HFFc6 (cell line): ENCODE measurements around the gene RNU4-1. TPM values are rescaled to one million over a fixed set of nuclear protein-coding genes. Genes with fewer than 3 reads are reported as not detected.
"Not testable (repeated sequence)": the region's sequence is repeated elsewhere in the genome, so short reads cannot be mapped to it uniquely, and the experiment has no call there.

Experiments used
- DNase-seq: peaks from one replicate; pipeline ENCODE4 v3.0.0-alpha.2; 2018
- H3K27ac Mint-ChIP-seq: 2 replicates; pipeline ENCODE4 v1.8.0; 2020; ENCODE audit warnings: mild to moderate bottlenecking, mixed read lengths
- H3K27me3 Mint-ChIP-seq: 2 replicates; pipeline ENCODE4 v1.8.0; 2021; ENCODE audit warnings: mild to moderate bottlenecking, moderate library complexity, mixed read lengths; ENCODE audit not compliant: insufficient read depth
- H3K36me3 Mint-ChIP-seq: 2 replicates; pipeline ENCODE4 v1.8.0; 2021; ENCODE audit warnings: low read depth, mixed read lengths
- H3K4me1 Mint-ChIP-seq: 2 replicates; pipeline ENCODE4 v1.8.0; 2020; ENCODE audit warnings: low read depth, mixed read lengths
- H3K4me3 Mint-ChIP-seq: 2 replicates; pipeline ENCODE4 v1.8.0; 2020; ENCODE audit warnings: mild to moderate bottlenecking, moderate library complexity, mixed read lengths
- H3K9me3 Mint-ChIP-seq: 2 replicates; pipeline ENCODE4 v1.8.0; 2020; ENCODE audit warnings: mild to moderate bottlenecking, mixed read lengths
- CTCF ChIP-seq: fragments of 200-600 bp; sonication (generic); IDR thresholded peaks from 2 replicates; pipeline ENCODE4 v1.5.0; 2021; ENCODE audit warnings: antibody characterized with exemption, mild to moderate bottlenecking
- total RNA-seq, 6 experiments: library from RNA; stranded (reverse); fragmentation: NEBNext Ultra II Directional; extraction: Animal tissue kit (Norgen Biotek cat#: 25700); gene quantifications; 2 replicates in 1 of 6; 3 replicates in 5 of 6; pipeline ENCODE4 v1.2.3, GENCODE V29; 2021

The RNU4-1 gene
- total RNA-seq, 6 experiments from 2014 or later = 766 to 1,512 (median 1,200) TPM

GRCh38 chr12:120335447-120335846 lies 42.4 kb upstream of the RNU4-1 start:
- not testable (repeated sequence) for H3K4me1 Mint-ChIP-seq, H3K36me3 Mint-ChIP-seq, H3K4me3 Mint-ChIP-seq, H3K27ac Mint-ChIP-seq
- TF ChIP-seq CTCF = peak; percentile 80
- Mint-ChIP-seq H3K9me3 (peaks cover 23% of the 10 kb centered on the region), H3K27me3 (peaks cover 34% of the 10 kb centered on the region)
- peak; percentile 48 for DNase-seq

GRCh38 chr12:120332523-120332922 lies 39.5 kb upstream of the RNU4-1 start:
- H3K36me3 Mint-ChIP-seq = peaks cover 2% of the 10 kb centered on the region
- no peak for TF ChIP-seq CTCF
- no peaks in the 10 kb centered on the region for H3K4me1 Mint-ChIP-seq
- no peak overlapping the region for H3K4me3 Mint-ChIP-seq
- H3K27ac Mint-ChIP-seq = no peak overlapping the region
- no peak for DNase-seq
- H3K27me3 Mint-ChIP-seq = peaks cover 26% of the 10 kb centered on the region
- H3K9me3 Mint-ChIP-seq = peaks cover 13% of the 10 kb centered on the region

GRCh38 chr12:120332041-120332440 lies 39.0 kb upstream of the RNU4-1 start:
- Mint-ChIP-seq H3K4me3 (no peak overlapping the region), H3K36me3 (no peaks in the 10 kb centered on the region), H3K27me3 (peaks cover 26% of the 10 kb centered on the region), H3K27ac (no peak overlapping the region), H3K4me1 (no peaks in the 10 kb centered on the region), H3K9me3 (peaks cover 9% of the 10 kb centered on the region; the same call in 1 of the 2 replicates)
- TF ChIP-seq CTCF = no peak
- no peak for DNase-seq

- DNase-seq = no peak
- Mint-ChIP-seq H3K4me1 (no peaks in the 10 kb centered on the region), H3K4me3 (no peak overlapping the region), H3K36me3 (no peaks in the 10 kb centered on the region), H3K27me3 (peaks cover 28% of the 10 kb centered on the region), H3K9me3 (peaks cover 5% of the 10 kb centered on the region; the same call in 1 of the 2 replicates), H3K27ac (no peak overlapping the region)
- no peak for TF ChIP-seq CTCF
Measured at GRCh38 chr12:120331390-120331789, 38.4 kb upstream of the RNU4-1 start.

DNA sequence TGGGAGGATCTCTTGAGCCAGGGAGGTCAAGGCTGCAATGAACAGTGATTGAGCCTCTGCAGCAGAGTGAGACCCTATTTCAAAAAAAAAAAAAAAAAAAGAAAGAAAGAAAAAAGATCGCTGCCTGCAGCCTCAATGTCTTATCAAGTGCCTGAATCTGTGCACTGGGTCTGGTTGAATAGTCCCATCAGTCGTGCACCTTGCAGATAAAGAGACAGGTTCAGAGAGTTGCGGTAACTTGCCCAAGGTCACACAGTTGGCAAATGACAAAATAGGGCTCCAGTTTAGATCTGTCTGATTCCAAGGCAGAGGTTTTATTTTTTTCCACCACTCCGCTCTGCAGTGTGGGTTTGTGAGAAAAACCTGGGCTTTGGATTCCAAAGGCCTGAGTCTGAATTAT lies 35.2 kb upstream of the RNU4-1 start:
- Mint-ChIP-seq H3K4me1 (0 out of 2 replicates have a peak, but pooled peaks cover 5% of the 10 kb centered on the region), H3K4me3 (no peak overlapping the region), H3K36me3 (no peaks in the 10 kb centered on the region), H3K27ac (no peak overlapping the region), H3K9me3 (no peaks in the 10 kb centered on the region), H3K27me3 (peaks cover 29% of the 10 kb centered on the region)
- DNase-seq = no peak
- no peak for TF ChIP-seq CTCF

DNA sequence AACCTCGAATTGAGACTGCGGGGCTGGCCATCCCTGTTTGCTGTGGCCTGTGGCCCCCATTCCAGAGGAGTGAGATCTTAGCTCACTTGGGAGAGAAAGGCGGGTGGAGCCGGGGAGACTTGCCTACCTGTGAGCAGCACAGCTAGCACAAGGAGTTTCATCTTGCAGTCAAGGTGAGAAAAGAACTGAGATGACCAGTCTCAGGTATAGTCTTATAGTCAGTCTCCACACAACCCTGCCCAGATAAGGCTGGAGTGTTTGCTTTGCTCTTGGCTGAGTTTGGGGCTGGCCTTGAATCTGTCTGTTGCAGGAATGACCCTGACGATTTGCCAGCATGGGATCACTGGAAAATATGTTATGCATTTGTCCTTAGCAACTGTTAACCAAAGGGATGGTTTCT lies 34.6 kb upstream of the RNU4-1 start, which contains the start of gene PLA2G1B:
Gene PLA2G1B (minus strand): TSS at position 187 of the 400 bp plus-strand sequence. CDS start 26 bp downstream, at position 161.
- Mint-ChIP-seq H3K4me3 (no peak within 1 kb of the TSS), H3K4me1 (0 out of 2 replicates have a peak, but pooled peaks cover 5% of the 10 kb centered on the region), H3K27ac (no peak within 1 kb of the TSS), H3K27me3 (peaks cover 27% of the 10 kb centered on the region), H3K36me3 (no peaks in the 10 kb centered on the region), H3K9me3 (no peaks in the 10 kb centered on the region)
- TF ChIP-seq CTCF = no peak
- no peak for DNase-seq
